ENCODE results near the gene ADGB.

- TF ChIP-seq CTCF (conservative IDR thresholded peaks at IDR 0.05 in 1 of 2, IDR thresholded peaks at IDR 0.05 in 1 of 2; ENCODE audit: low read depth in 1 of 2, low read length in 2 of 2) (no peak), EZH2 (IDR thresholded peaks at IDR 0.05; ENCODE audit: low read length, missing control alignments) (no peak)
Measured at GRCh38 chr6:146593986-146594385, 4.8 kb upstream of the ADGB start.

Measured in fibroblast of lung (primary cell).